HepG2 (cell line): ENCODE results near the gene TWIST2. TPM values are rescaled to one million over a fixed set of nuclear protein-coding genes. Genes with fewer than 3 reads are reported as not detected.

Source experiments
- ATAC-seq: fragments of 200-7000 bp; cut with Tn5 transposase; 3 replicates; pipeline ENCODE4 v1.9.1; 2020; ENCODE audit warnings: mild to moderate bottlenecking, moderate library complexity
- BruUV-seq: library from RNA; stranded (reverse); fragments of 400-500 nt; replicated peaks from 2 replicates; lab custom pipeline; 2021; lab: Mats Ljungman, UMichigan
- CTCF ChIA-PET: fragments of 300-600 bp; formaldehyde crosslinking; extraction: SDS; loops from one replicate; lab custom pipeline; 2021; ENCODE audit warnings: low total read pairs, inconsistent platforms, low intra/inter-chr PET ratio; lab: Yijun Ruan, JAX
- POLR2A ChIA-PET: fragments of 350-600 bp; sonication (Branson Sonifier 250); formaldehyde crosslinking; loops from one replicate; lab custom pipeline; 2020; ENCODE audit warnings: antibody characterized with exemption, inconsistent platforms; lab: Yijun Ruan, JAX
- DNase-seq: peaks from one replicate; pipeline ENCODE4 v3.0.0-alpha.2; 2015; ENCODE audit warnings: low spot score
- FAIRE-seq: peaks from 3 replicates; lab custom pipeline; 2011; peaks lifted over from hg19 to GRCh38; lab: Jason Lieb, UNC
- H2AFZ ChIP-seq: one replicate; pipeline ENCODE4 v1.6.1; 2011; ENCODE audit warnings: low read length, inconsistent platforms
- H3K27ac ChIP-seq: fragments of 300-600 bp; 3 replicates; pipeline ENCODE4 v1.8.0; 2011; ENCODE audit warnings: mixed run types, mild to moderate bottlenecking, mixed read lengths, low read length, inconsistent platforms; ENCODE audit not compliant: insufficient read depth; ENCODE audit errors: extremely low read length
- H3K27me3 ChIP-seq, 2 experiments: fragments of 200-600 bp in 1 of 2; 2 replicates in 1 of 2; 3 replicates in 1 of 2; pipeline versions ENCODE4 v1.6.0 to v1.8.0; 2011; ENCODE audit warnings: low read length in 2 of 2, mild to moderate bottlenecking in 2 of 2, moderate library complexity in 2 of 2, inconsistent platforms in 1 of 2; ENCODE audit not compliant: insufficient read depth in 2 of 2, control insufficient read depth in 1 of 2
- H3K36me3 ChIP-seq, 2 experiments: fragments of 200-600 bp in 1 of 2; replicated peaks in 1 of 2; 2 replicates in 1 of 2; 3 replicates in 1 of 2; pipeline versions ENCODE4 v1.5.1 to v1.8.0; 2011; ENCODE audit warnings: low read length in 2 of 2, inconsistent platforms in 1 of 2; ENCODE audit not compliant: insufficient read depth in 2 of 2, control insufficient read depth in 1 of 2
- H3K4me1 ChIP-seq: 2 replicates; pipeline ENCODE4 v1.5.1; 2012; ENCODE audit warnings: low read length, inconsistent platforms; ENCODE audit not compliant: insufficient read depth
- H3K4me2 ChIP-seq: 2 replicates; pipeline ENCODE4 v1.6.0; 2011; ENCODE audit warnings: low read depth, low read length, inconsistent platforms
- H3K4me3 ChIP-seq, 3 experiments: fragments of 200-600 bp in 1 of 3; sonication (generic), shearing (Covaris generic) in 1 of 3; replicated peaks in 1 of 3; 2 replicates each; pipeline ENCODE4 v1.5.1; 2011 to 2016; ENCODE audit warnings: low read length in 3 of 3, inconsistent platforms in 2 of 3, low read depth in 2 of 3, mild to moderate bottlenecking in 2 of 3, control low read depth in 1 of 3, mixed read lengths in 1 of 3; ENCODE audit not compliant: insufficient read depth in 1 of 3
- H3K79me2 ChIP-seq: one replicate; pipeline ENCODE4 v1.6.1; 2011; ENCODE audit warnings: low read length, inconsistent platforms; ENCODE audit not compliant: insufficient read depth
- H3K9ac ChIP-seq: 2 replicates; pipeline ENCODE4 v1.6.0; 2011; ENCODE audit warnings: mild to moderate bottlenecking, low read depth, low read length, inconsistent platforms; ENCODE audit not compliant: insufficient read depth
- H3K9me3 ChIP-seq: 2 replicates; pipeline ENCODE4 v1.5.1; 2012; ENCODE audit warnings: mild to moderate bottlenecking, low read length
- H4K20me1 ChIP-seq: 2 replicates; pipeline ENCODE4 v1.6.0; 2011; ENCODE audit warnings: inconsistent platforms, mild to moderate bottlenecking, low read length, moderate library complexity; ENCODE audit not compliant: insufficient read depth
- MBNL3 ChIP-seq: fragments of 250-450 bp; sonication (Bioruptor Pico); conservative IDR thresholded peaks from 2 replicates; pipeline ENCODE4 v1.8.0; 2022; ENCODE audit warnings: mild to moderate bottlenecking, inconsistent platforms
- RFX5 ChIP-seq: IDR thresholded peaks from 2 replicates; pipeline ENCODE4 v1.6.1; 2011; ENCODE audit warnings: low read depth, low read length, improper control_type of control experiment
- THYN1 ChIP-seq: sonication (generic); formaldehyde crosslinking; IDR thresholded peaks from 2 replicates; pipeline ENCODE4 v1.8.1; 2023; ENCODE audit warnings: low read depth, mild to moderate bottlenecking, moderate library complexity, missing genetic modification reagents, borderline replicate concordance
- WGBS: methylation state at CpG from one replicate; pipeline ENCODE4 v1.1.6; 2017; ENCODE audit warnings: low lambda C conversion rate; 5-methylcytosine and 5-hydroxymethylcytosine counted together
- in situ Hi-C: cut with HindIII; loops from 2 replicates; pipeline ENCODE4 v1.10.0; 2017; ENCODE audit warnings: low pct_unique_long_range_greater_than_20kb; ENCODE audit not compliant: extremely low pct_ligation_motif_present
- intact Hi-C: fragments of 100-400 bp; cut with micrococcal nuclease; formaldehyde crosslinking; loops from one replicate; pipeline ENCODE4 v1.10.0; 2022; ENCODE audit not compliant: unreplicated experiment
- polyA plus RNA-seq, 8 experiments: library from polyadenylated mRNA; depleted of rRNA in 3 of 8; stranded (reverse) in 7 of 8; unstranded in 1 of 8; fragments of >200 nt; fragmentation: Illumina TruSeq in 4 of 8; extraction: Trizol in 4 of 8; gene quantifications; 2 replicates each; pipeline versions ENCODE4 v1.2.1 to v1.2.3, GENCODE V29; 2011 to 2016; ENCODE audit warnings: low read depth in 4 of 8, missing spikeins in 1 of 8, mixed read lengths in 1 of 8; ENCODE audit not compliant: insufficient read depth in 1 of 8
- total RNA-seq, 5 experiments: library from RNA; depleted of rRNA; stranded (reverse); fragments of >200 nt; fragmentation: Illumina TruSeq; extraction: Trizol; gene quantifications; 2 replicates each; pipeline ENCODE4 v1.2.3, GENCODE V29; 2016; ENCODE audit warnings: low read depth in 1 of 5
- TF ChIP-seq, protein P1 (sequence below): sonication (generic); formaldehyde crosslinking; IDR thresholded peaks from 2 replicates; pipeline ENCODE4 v1.9.0; 2021; ENCODE audit warnings: missing genetic modification reagents, mild to moderate bottlenecking, borderline replicate concordance
- TF ChIP-seq, protein P2 (sequence below): sonication (generic); formaldehyde crosslinking; IDR thresholded peaks from 2 replicates; pipeline ENCODE4 v1.4.0; 2020; ENCODE audit warnings: missing genetic modification reagents
- TF ChIP-seq, protein P3 (sequence below): sonication (generic); formaldehyde crosslinking; IDR thresholded peaks from 2 replicates; pipeline ENCODE4 v1.5.0; 2020; ENCODE audit warnings: missing genetic modification reagents
- TF ChIP-seq, protein P4 (sequence below): sonication (generic); formaldehyde crosslinking; IDR thresholded peaks from 2 replicates; pipeline ENCODE4 v1.4.0; 2020; ENCODE audit warnings: missing genetic modification reagents
- TF ChIP-seq, protein P5 (sequence below): sonication (generic); formaldehyde crosslinking; IDR thresholded peaks from 2 replicates; pipeline ENCODE4 v1.5.1; 2020; ENCODE audit warnings: mild to moderate bottlenecking, missing genetic modification reagents, moderate library complexity
- TF ChIP-seq, protein P6 (sequence below): IDR thresholded peaks from 2 replicates; pipeline ENCODE4 v1.6.1; 2018; ENCODE audit warnings: missing genetic modification reagents, mild to moderate bottlenecking, missing compliant biosample characterization
- TF ChIP-seq, protein P7 (sequence below): sonication (generic); formaldehyde crosslinking; IDR thresholded peaks from 2 replicates; pipeline ENCODE4 v1.4.0; 2020; ENCODE audit warnings: missing genetic modification reagents
- TF ChIP-seq, protein P8 (sequence below): IDR thresholded peaks from 2 replicates; pipeline ENCODE4 v1.6.1; 2012; ENCODE audit warnings: inconsistent platforms

TWIST2 gene
- total and polyA plus RNA-seq, 2 of the 13 experiments (the other 11 are each of a cell fraction or from before 2014, with no cell fraction given) = 0.08 to 0.11 TPM

DNA sequence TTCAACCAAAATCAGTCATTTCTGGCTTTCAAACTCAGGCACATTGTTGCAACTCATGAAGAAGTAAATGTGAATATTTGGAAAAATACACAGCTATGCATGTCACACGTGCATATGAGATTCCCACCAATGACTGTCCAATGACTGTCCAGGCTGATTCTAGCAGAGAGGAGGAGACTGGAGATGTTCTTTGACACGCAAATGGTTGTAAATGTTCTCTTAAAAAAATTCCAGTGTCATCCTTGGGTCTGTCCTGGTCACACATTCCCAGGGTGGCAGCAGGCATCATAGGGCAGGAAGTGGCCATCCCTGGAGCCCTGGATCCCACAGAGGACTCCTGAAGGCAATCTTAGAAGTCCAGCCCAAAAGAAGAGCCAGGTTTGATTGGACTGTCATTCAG, 40.9 kb downstream of the TWIST2 start (continued):
- TF ChIP-seq, protein P1, sequence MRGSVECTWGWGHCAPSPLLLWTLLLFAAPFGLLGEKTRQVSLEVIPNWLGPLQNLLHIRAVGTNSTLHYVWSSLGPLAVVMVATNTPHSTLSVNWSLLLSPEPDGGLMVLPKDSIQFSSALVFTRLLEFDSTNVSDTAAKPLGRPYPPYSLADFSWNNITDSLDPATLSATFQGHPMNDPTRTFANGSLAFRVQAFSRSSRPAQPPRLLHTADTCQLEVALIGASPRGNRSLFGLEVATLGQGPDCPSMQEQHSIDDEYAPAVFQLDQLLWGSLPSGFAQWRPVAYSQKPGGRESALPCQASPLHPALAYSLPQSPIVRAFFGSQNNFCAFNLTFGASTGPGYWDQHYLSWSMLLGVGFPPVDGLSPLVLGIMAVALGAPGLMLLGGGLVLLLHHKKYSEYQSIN = no peak
- TF ChIP-seq, protein P2, sequence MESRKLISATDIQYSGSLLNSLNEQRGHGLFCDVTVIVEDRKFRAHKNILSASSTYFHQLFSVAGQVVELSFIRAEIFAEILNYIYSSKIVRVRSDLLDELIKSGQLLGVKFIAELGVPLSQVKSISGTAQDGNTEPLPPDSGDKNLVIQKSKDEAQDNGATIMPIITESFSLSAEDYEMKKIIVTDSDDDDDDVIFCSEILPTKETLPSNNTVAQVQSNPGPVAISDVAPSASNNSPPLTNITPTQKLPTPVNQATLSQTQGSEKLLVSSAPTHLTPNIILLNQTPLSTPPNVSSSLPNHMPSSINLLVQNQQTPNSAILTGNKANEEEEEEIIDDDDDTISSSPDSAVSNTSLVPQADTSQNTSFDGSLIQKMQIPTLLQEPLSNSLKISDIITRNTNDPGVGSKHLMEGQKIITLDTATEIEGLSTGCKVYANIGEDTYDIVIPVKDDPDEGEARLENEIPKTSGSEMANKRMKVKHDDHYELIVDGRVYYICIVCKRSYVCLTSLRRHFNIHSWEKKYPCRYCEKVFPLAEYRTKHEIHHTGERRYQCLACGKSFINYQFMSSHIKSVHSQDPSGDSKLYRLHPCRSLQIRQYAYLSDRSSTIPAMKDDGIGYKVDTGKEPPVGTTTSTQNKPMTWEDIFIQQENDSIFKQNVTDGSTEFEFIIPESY = no peak
- TF ChIP-seq, protein P3, sequence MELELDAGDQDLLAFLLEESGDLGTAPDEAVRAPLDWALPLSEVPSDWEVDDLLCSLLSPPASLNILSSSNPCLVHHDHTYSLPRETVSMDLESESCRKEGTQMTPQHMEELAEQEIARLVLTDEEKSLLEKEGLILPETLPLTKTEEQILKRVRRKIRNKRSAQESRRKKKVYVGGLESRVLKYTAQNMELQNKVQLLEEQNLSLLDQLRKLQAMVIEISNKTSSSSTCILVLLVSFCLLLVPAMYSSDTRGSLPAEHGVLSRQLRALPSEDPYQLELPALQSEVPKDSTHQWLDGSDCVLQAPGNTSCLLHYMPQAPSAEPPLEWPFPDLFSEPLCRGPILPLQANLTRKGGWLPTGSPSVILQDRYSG (CRISPR knock-in tag) = no peak

DNA sequence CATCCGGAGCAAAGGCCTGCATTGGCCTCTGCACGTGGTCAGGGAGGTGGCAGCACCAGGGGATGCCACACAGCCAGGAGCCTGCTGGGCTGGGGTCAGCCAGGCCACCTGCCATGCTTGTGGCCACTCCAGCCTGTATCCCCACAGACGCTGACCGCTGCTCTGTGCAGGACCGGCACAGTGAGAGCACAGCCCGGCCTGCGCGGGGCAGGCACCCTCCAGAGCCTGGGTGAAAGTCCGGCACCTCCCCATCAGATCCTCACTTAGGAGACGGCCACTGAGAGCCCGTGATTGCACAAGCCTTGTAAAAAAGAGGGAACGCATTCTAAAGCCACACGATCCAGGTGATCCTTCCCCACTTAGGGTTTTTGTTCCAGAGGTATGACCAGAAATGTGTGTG, 42.2 kb downstream of the TWIST2 start:
- Histone ChIP-seq H3K27ac (no peak overlapping the region), H3K4me2 (no peak overlapping the region), H4K20me1 (no peaks in the 10 kb centered on the region), H3K27me3 (peaks cover 28 to 78% of the 10 kb centered on the region in 2 experiments), H3K4me1 (no peaks in the 10 kb centered on the region), H3K79me2 (no peaks in the 10 kb centered on the region), H3K9me3 (no peaks in the 10 kb centered on the region), H3K36me3 (no peaks in the 10 kb centered on the region), H3K4me3 (no peak overlapping the region), H3K9ac (no peak overlapping the region), H2AFZ (no peak overlapping the region)
- TF ChIP-seq, protein P4, sequence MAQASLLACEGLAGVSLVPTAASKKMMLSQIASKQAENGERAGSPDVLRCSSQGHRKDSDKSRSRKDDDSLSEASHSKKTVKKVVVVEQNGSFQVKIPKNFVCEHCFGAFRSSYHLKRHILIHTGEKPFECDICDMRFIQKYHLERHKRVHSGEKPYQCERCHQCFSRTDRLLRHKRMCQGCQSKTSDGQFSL (CRISPR knock-in tag) = no peak
- TF ChIP-seq RFX5 (no peak), MBNL3 (CRISPR knock-in tag) (no peak), THYN1 (no peak)
- TF ChIP-seq, protein P5, sequence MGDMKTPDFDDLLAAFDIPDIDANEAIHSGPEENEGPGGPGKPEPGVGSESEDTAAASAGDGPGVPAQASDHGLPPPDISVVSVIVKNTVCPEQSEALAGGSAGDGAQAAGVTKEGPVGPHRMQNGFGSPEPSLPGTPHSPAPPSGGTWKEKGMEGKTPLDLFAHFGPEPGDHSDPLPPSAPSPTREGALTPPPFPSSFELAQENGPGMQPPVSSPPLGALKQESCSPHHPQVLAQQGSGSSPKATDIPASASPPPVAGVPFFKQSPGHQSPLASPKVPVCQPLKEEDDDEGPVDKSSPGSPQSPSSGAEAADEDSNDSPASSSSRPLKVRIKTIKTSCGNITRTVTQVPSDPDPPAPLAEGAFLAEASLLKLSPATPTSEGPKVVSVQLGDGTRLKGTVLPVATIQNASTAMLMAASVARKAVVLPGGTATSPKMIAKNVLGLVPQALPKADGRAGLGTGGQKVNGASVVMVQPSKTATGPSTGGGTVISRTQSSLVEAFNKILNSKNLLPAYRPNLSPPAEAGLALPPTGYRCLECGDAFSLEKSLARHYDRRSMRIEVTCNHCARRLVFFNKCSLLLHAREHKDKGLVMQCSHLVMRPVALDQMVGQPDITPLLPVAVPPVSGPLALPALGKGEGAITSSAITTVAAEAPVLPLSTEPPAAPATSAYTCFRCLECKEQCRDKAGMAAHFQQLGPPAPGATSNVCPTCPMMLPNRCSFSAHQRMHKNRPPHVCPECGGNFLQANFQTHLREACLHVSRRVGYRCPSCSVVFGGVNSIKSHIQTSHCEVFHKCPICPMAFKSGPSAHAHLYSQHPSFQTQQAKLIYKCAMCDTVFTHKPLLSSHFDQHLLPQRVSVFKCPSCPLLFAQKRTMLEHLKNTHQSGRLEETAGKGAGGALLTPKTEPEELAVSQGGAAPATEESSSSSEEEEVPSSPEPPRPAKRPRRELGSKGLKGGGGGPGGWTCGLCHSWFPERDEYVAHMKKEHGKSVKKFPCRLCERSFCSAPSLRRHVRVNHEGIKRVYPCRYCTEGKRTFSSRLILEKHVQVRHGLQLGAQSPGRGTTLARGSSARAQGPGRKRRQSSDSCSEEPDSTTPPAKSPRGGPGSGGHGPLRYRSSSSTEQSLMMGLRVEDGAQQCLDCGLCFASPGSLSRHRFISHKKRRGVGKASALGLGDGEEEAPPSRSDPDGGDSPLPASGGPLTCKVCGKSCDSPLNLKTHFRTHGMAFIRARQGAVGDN (CRISPR knock-in tag) = 0 out of 2 replicates have a peak, but pooled peaks have one; percentile 18
- TF ChIP-seq, protein P6, sequence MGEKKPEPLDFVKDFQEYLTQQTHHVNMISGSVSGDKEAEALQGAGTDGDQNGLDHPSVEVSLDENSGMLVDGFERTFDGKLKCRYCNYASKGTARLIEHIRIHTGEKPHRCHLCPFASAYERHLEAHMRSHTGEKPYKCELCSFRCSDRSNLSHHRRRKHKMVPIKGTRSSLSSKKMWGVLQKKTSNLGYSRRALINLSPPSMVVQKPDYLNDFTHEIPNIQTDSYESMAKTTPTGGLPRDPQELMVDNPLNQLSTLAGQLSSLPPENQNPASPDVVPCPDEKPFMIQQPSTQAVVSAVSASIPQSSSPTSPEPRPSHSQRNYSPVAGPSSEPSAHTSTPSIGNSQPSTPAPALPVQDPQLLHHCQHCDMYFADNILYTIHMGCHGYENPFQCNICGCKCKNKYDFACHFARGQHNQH (CRISPR knock-in tag) = no peak
- TF ChIP-seq, protein P7, sequence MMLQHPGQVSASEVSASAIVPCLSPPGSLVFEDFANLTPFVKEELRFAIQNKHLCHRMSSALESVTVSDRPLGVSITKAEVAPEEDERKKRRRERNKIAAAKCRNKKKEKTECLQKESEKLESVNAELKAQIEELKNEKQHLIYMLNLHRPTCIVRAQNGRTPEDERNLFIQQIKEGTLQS (CRISPR knock-in tag) = no peak
- TF ChIP-seq, protein P8, sequence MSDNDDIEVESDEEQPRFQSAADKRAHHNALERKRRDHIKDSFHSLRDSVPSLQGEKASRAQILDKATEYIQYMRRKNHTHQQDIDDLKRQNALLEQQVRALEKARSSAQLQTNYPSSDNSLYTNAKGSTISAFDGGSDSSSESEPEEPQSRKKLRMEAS = 0 out of 2 replicates have a peak, but pooled peaks have one; percentile 18
- intact Hi-C loops = no loop called here
- POLR2A ChIA-PET = no interaction called here
- 3% methylated on average over 8 of the region's 13 CpGs for WGBS
- CTCF ChIA-PET = no interaction called here
- ATAC-seq (peak; percentile 53), FAIRE-seq (no peak), DNase-seq (no peak)
- in situ Hi-C loops = no loop called here
- BruUV-seq = no TSS peak
